ENCODE measurements around the gene HOXB13. TPM values are rescaled to one million over a fixed set of nuclear protein-coding genes. Genes with fewer than 3 reads are reported as not detected.

HOXB13 gene
- total RNA-seq, 1 donor from 2014 or later: not detected

DNA sequence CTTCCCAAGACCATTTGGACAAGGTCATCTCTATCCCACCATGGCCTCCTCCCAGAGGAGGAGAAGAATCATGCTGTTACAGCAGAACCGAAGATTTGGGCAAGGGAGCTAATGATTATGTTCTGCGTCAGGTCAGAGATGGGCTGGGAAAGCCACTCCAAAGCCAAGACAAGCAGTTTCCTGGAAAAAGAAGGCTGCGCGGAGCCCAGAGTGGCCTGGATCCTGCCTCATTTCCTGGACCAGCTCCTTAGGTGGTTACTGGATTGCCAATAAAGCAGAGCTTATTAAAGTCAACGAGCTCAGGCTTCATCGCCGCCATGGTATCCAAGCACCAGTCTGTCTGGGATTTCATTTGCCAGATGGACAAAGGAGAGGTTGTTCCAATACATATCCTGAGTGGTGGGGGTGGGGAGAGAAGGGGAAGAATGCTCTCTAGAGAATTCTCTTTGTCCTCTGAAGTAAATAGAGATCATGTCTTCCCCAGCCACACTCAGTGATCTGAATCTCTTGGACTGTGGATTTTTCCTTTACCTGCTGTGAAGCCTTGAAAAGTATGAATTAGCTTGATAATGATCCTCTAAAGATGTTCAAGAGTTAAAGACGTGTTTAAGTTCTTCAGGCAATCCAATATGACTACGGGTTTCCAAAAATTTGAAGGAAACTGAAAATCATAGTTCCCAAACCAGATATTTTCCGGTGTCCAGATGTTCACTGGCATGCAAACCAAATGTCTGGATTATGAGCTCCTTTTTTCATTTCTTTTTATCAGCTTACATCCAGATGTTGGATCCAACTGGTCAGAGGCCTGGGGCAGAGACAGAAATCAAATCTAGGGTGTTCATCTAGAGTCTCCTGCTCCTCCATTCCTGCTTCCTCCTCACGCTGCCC, 23.9 kb downstream of the HOXB13 start:
- Histone ChIP-seq H3K4me3 (ENCODE audit: low read depth, low read length) (no peak overlapping the region), H3K36me3 (ENCODE audit: control insufficient read depth, insufficient read depth, low read length) (no peaks in the 10 kb centered on the region), H3K27me3 (ENCODE audit: control insufficient read depth, insufficient read depth, low read length) (no peaks in the 10 kb centered on the region)
- no peak for DNase-seq (ENCODE audit: low read depth)
- TF ChIP-seq, protein P1, sequence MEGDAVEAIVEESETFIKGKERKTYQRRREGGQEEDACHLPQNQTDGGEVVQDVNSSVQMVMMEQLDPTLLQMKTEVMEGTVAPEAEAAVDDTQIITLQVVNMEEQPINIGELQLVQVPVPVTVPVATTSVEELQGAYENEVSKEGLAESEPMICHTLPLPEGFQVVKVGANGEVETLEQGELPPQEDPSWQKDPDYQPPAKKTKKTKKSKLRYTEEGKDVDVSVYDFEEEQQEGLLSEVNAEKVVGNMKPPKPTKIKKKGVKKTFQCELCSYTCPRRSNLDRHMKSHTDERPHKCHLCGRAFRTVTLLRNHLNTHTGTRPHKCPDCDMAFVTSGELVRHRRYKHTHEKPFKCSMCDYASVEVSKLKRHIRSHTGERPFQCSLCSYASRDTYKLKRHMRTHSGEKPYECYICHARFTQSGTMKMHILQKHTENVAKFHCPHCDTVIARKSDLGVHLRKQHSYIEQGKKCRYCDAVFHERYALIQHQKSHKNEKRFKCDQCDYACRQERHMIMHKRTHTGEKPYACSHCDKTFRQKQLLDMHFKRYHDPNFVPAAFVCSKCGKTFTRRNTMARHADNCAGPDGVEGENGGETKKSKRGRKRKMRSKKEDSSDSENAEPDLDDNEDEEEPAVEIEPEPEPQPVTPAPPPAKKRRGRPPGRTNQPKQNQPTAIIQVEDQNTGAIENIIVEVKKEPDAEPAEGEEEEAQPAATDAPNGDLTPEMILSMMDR (IDR thresholded peaks at IDR 0.05; ENCODE audit: insufficient read depth, low read length, poor library complexity, severe bottlenecking): no peak

DNA sequence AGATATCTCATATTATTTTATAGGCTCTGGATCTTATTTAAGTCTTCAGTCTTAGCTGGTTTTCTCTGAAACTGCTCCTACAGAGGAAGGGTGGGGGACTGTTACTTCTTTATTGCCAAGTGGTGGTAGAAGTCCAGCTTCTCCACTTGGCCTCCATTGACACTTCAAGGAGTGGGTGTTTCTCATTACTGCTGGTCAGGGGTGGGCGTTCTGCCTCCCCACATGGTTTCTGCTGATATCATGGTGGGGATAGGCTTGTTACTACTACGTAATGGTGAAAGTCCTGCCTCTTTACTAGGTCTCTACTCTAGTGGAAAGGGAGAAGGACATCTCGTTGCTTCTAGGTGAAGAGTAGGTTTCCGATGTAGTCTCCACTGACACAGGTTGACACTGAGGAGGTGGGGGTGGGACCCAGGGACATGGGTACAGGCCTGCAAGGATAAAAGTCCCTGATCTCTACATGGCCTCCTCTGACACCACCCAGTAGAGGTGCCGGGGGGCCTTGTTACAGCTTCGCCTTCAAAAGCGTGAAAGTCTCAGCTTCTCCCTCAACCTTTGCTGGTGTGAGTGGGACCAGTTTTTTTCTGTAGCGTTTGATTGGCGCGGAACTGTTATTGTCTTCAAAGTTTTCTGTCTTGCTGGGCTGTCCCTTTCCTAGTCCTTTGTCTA, 26.6 kb downstream of the HOXB13 start:
- TF ChIP-seq, protein P1 (IDR thresholded peaks at IDR 0.05; ENCODE audit: insufficient read depth, low read length, poor library complexity, severe bottlenecking): no peak
- Histone ChIP-seq H3K27me3 (ENCODE audit: control insufficient read depth, insufficient read depth, low read length) (no peaks in the 10 kb centered on the region), H3K4me3 (ENCODE audit: low read depth, low read length) (no peak overlapping the region), H3K36me3 (ENCODE audit: control insufficient read depth, insufficient read depth, low read length) (no peaks in the 10 kb centered on the region)
- DNase-seq (ENCODE audit: low read depth): no peak

DNA sequence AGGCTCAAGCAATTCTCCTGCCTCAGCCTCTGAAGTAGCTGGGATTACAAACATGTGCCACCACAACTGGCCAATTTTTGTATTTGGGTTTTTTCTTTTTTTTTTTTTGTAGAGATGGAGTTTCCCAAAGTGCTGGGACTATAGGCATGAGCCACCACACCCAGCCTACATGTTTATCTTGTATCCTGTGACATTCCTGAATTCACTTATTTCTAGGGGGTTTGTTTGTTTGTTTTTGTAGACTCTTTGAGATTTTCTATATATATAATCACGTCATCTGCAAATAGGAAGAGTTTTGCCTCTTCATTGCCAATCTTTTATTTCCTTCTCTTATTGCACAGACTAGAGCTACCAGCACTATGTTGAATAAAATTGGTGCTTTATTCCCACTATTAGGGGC, 35.4 kb downstream of the HOXB13 start:
- TF ChIP-seq, protein P1 (IDR thresholded peaks at IDR 0.05; ENCODE audit: insufficient read depth, low read length, poor library complexity, severe bottlenecking): no peak
- no peaks in the 10 kb centered on the region for H3K36me3 ChIP-seq (ENCODE audit: control insufficient read depth, insufficient read depth, low read length)
- no peaks in the 10 kb centered on the region for H3K27me3 ChIP-seq (ENCODE audit: control insufficient read depth, insufficient read depth, low read length)
- H3K4me3 ChIP-seq (ENCODE audit: low read depth, low read length): no peak overlapping the region
- no peak for DNase-seq (ENCODE audit: low read depth)

DNA sequence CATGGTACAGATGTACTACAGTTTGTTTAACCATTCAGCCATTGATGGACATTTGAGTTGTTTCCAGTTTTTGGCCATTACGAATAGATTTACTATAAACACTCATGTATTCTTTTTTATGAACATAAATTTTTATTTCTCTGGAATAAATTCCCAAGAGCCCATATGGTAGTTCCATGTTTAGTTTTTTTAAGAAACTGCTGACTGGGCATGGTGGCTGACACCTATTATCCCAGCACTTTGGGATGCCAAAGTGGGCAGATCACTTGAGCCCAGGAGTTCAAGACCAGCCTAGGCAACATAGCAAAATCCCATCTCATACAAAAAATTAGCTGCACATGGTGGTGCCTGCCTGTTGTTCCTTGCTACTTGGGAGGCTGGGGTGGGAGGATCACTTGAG, 36.5 kb downstream of the HOXB13 start:
- TF ChIP-seq, protein P1 (IDR thresholded peaks at IDR 0.05; ENCODE audit: insufficient read depth, low read length, poor library complexity, severe bottlenecking): no peak
- Histone ChIP-seq H3K27me3 (ENCODE audit: control insufficient read depth, insufficient read depth, low read length) (no peaks in the 10 kb centered on the region), H3K36me3 (ENCODE audit: control insufficient read depth, insufficient read depth, low read length) (no peaks in the 10 kb centered on the region), H3K4me3 (ENCODE audit: low read depth, low read length) (no peak overlapping the region)
- no peak for DNase-seq (ENCODE audit: low read depth)

DNA sequence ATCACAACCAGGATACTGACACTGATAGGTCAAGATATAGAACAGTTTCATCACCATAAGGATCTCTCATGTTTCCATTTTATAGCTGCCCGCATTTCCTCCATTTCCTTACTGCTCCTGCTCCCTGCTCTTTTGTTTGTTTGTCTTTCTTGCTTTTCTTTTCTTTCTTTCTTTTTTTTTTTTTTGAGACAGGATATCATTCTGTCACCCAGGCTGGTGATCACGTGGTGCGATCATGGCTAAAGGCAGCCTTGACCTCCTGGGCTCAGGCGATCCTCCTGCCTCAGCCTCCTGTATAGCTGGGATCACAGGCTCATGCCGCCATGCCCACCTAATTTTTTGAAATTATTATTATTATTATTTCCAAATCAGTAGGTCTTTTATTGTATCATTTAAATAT, 37.9 kb downstream of the HOXB13 start:
- TF ChIP-seq, protein P1 (IDR thresholded peaks at IDR 0.05; ENCODE audit: insufficient read depth, low read length, poor library complexity, severe bottlenecking): no peak
- no peak overlapping the region for H3K4me3 ChIP-seq (ENCODE audit: low read depth, low read length)
- H3K36me3 ChIP-seq (ENCODE audit: control insufficient read depth, insufficient read depth, low read length): no peaks in the 10 kb centered on the region
- no peaks in the 10 kb centered on the region for H3K27me3 ChIP-seq (ENCODE audit: control insufficient read depth, insufficient read depth, low read length)
- no peak for DNase-seq (ENCODE audit: low read depth)

All from kidney epithelial cell (primary cell).